ENCODE measurements around the gene PURA. TPM values are rescaled to one million over a fixed set of nuclear protein-coding genes. Genes with fewer than 3 reads are reported as not detected.

Gene PURA
- total RNA-seq, 1 donor from 2014 or later, result 7.0 TPM

GRCh38 chr5:140076788-140077187, 37.1 kb upstream of the PURA start:
- Mint-ChIP-seq H3K27ac (no peak overlapping the region), H3K27me3 (peaks cover 45% of the 10 kb centered on the region), H3K36me3 (ENCODE audit: insufficient read depth) (no peaks in the 10 kb centered on the region), H3K4me3 (ENCODE audit: low read depth) (no peak overlapping the region), H3K4me1 (ENCODE audit: low read depth) (no peaks in the 10 kb centered on the region), H3K9me3 (ENCODE audit: low read depth) (no peaks in the 10 kb centered on the region)
- DNase-seq (ENCODE audit: low spot score, unreplicated experiment), result no peak
- no peak for TF ChIP-seq CTCF (IDR thresholded peaks at IDR 0.05; ENCODE audit: unreplicated experiment)

- no peak for DNase-seq (ENCODE audit: low spot score, unreplicated experiment)
- no peak overlapping the region for H3K27ac Mint-ChIP-seq
- H3K4me3 Mint-ChIP-seq (ENCODE audit: low read depth), result no peak overlapping the region
- no peaks in the 10 kb centered on the region for H3K36me3 Mint-ChIP-seq (ENCODE audit: insufficient read depth)
- peaks cover 53% of the 10 kb centered on the region for H3K27me3 Mint-ChIP-seq
- no peak for TF ChIP-seq CTCF (IDR thresholded peaks at IDR 0.05; ENCODE audit: unreplicated experiment)
- H3K9me3 Mint-ChIP-seq (ENCODE audit: low read depth), result no peaks in the 10 kb centered on the region
- H3K4me1 Mint-ChIP-seq (ENCODE audit: low read depth), result no peaks in the 10 kb centered on the region
Observed at GRCh38 chr5:140083120-140083519, 30.8 kb upstream of the PURA start.

- H3K36me3 Mint-ChIP-seq (ENCODE audit: insufficient read depth), result no peaks in the 10 kb centered on the region
- H3K4me3 Mint-ChIP-seq (ENCODE audit: low read depth), result no peak overlapping the region
- DNase-seq (ENCODE audit: low spot score, unreplicated experiment), result no peak
- no peak for TF ChIP-seq CTCF (IDR thresholded peaks at IDR 0.05; ENCODE audit: unreplicated experiment)
- peaks cover 53% of the 10 kb centered on the region for H3K27me3 Mint-ChIP-seq
- H3K9me3 Mint-ChIP-seq (ENCODE audit: low read depth), result no peaks in the 10 kb centered on the region
- no peak overlapping the region for H3K27ac Mint-ChIP-seq
- H3K4me1 Mint-ChIP-seq (ENCODE audit: low read depth), result no peaks in the 10 kb centered on the region
Observed at GRCh38 chr5:140083650-140084049, 30.3 kb upstream of the PURA start.

DNA sequence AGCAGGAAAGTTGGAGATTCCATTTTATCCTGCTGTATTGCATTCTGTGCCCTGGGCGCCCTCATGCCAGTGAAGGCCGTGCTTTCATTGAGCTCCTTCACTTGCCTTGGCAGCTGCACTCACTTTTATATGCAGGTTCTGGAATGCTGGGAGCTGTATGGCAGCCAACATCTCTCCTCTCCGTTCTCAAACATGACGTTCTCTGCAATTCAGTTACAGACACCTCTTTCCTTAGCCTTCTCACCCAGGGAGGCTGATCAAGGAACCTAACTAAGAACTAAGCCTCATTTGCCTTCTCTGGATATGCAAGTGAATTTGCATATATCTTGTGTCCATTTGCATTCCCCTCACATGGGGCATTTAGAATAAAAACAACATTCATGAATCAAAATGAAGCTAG, 29.4 kb upstream of the PURA start:
- TF ChIP-seq CTCF (IDR thresholded peaks at IDR 0.05; ENCODE audit: unreplicated experiment), result no peak
- Mint-ChIP-seq H3K27ac (no peak overlapping the region), H3K4me3 (ENCODE audit: low read depth) (no peak overlapping the region), H3K4me1 (ENCODE audit: low read depth) (no peaks in the 10 kb centered on the region), H3K36me3 (ENCODE audit: insufficient read depth) (no peaks in the 10 kb centered on the region), H3K27me3 (peaks cover 57% of the 10 kb centered on the region), H3K9me3 (ENCODE audit: low read depth) (peaks cover 2% of the 10 kb centered on the region)
- DNase-seq (ENCODE audit: low spot score, unreplicated experiment), result no peak

- no peak for TF ChIP-seq CTCF (IDR thresholded peaks at IDR 0.05; ENCODE audit: unreplicated experiment)
- no peak overlapping the region for H3K4me3 Mint-ChIP-seq (ENCODE audit: low read depth)
- no peak overlapping the region for H3K27ac Mint-ChIP-seq
- peaks cover 10% of the 10 kb centered on the region for H3K9me3 Mint-ChIP-seq (ENCODE audit: low read depth)
- peaks cover 57% of the 10 kb centered on the region for H3K27me3 Mint-ChIP-seq
- no peak for DNase-seq (ENCODE audit: low spot score, unreplicated experiment)
- H3K36me3 Mint-ChIP-seq (ENCODE audit: insufficient read depth), result no peaks in the 10 kb centered on the region
- no peaks in the 10 kb centered on the region for H3K4me1 Mint-ChIP-seq (ENCODE audit: low read depth)
Observed at GRCh38 chr5:140090251-140090650, 23.7 kb upstream of the PURA start.

All from progenitor cell of endocrine pancreas (in vitro differentiated cells).